Inflammatory macrophage (primary cell): Measurements from ENCODE around the gene LMAN2L.
"Not testable (repeated sequence)": the region's sequence is repeated elsewhere in the genome, so short reads cannot be mapped to it uniquely, and the experiment has no call there.

Source experiments
- DNase-seq, 2 donors: peaks; one replicate each; pipeline ENCODE4 v3.0.0-alpha.2; 2020 to 2022

Gene LMAN2L

GRCh38 chr2:96687266-96687665 lies 52.6 kb downstream of the LMAN2L start:
- DNase-seq = no peak

DNA sequence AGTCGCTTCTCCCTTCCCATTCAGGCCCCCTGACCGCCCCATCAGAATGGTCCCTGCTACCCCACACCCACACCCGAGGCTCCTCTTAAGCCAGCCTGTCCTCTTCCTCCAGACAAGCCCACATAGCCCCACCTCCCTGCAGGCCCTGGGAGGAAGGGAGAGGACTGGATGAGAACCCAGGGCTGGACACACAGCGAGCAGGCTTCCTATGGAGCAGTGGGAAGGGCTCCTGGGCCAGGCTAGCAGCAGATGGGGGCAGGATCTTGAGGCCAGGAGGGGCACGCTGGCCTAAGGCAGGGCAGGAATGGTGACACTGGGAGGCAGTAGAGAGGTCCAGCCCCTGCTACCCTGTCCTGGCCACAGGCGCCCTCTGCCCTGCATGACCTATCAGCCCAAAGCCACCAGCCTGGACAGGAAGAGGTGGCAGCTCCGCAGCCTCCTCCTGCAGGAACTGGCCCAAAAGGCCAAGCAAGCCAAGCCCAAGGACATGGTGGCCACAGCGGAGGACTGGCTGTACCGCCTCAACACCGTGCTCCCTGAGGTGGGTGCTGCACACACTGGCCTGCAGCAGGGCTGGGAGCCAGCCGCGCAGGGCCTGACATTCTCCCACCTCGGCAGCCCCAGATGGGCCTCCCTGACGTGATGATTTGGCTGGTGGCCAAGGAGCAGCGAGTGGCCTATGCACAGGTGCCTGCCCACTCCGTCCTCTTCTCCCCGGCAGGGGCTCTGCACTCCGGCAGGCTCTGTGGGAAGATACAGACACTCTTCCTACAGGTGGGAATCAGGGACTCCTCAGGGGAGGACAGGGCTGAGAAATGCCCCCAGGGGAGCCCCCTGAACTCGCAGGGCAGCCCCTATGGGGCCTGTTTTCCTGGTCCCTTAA lies 54.0 kb downstream of the LMAN2L start:
- DNase-seq = peak in 1 of 2 donors; percentile 2

GRCh38 chr2:96684883-96685576 lies 54.8 kb downstream of the LMAN2L start:
- DNase-seq = no peak

GRCh38 chr2:96683972-96684820 lies 55.7 kb downstream of the LMAN2L start:
- DNase-seq = no peak

DNA sequence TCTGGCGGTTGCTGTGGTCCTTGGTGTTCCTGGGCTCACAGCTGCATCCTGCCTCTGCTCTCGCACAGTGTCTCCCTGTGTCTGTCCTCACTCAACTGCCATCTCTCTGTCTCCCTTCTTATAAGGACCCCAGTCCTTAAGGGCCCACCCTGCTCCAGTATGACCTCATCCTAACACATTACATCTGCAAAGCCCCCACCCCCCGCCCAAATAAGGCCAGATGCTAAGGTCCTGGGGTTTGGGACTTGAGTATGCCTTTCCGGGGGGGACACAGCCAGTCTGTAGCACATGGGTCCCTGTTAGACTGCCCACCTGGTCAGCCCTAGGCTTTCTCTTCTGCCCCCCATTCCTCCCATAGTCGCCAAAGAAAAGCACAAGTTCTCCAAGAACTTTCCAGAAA lies 56.6 kb downstream of the LMAN2L start:
- no peak for DNase-seq

GRCh38 chr2:96681540-96681939 lies 58.3 kb downstream of the LMAN2L start:
- no peak for DNase-seq

DNA sequence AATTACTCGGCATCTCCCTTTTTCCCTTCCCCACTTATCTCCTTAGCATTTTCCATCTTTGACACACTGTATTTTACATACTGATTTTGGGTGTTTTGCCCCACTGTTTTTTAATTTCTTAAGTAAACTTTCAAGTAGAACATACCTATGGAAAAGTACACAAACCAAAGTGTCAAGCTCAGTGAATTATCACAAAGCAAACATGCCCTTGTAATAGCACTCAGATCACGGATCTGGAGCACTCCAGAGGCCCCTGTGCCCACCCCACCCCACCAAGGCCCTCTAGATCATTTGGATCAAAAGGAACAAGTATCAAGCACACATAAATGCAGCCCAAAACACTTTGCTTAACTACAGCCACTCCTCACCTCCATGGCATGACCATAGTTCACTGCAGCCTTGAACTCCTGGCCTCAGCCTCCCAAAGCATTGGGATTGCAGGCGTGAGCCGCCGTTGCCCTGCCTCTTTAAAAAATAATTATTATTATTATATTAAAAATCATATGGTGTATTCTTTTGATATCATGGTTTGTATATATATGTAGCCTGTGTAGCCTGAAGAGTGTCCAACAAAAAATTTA lies 59.2 kb downstream of the LMAN2L start:
- no peak for DNase-seq

DNA sequence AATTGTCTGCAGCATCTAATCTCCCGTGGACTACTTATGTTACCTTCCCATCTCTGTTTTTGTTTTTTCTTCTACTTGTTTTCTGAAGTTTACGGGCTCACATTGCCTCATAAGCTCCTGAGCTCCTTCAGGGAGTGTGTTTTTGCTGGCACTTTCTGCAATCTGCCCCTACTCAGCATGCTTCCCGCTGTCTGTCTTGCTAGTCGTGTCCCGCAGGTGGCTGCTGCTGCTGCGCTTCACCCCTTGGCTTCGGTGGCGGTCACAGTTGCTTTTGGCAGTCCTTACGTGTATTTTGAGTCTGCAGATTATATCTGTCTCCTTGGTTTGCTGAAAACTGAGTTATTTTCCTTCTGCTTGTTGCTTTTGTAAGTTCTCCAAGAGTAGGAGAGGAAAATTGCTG lies 60.0 kb downstream of the LMAN2L start:
- no peak for DNase-seq

GRCh38 chr2:96669539-96670215 lies 70.2 kb downstream of the LMAN2L start:
- no peak for DNase-seq

GRCh38 chr2:96668771-96669170 lies 71.1 kb downstream of the LMAN2L start:
- no peak for DNase-seq

DNA sequence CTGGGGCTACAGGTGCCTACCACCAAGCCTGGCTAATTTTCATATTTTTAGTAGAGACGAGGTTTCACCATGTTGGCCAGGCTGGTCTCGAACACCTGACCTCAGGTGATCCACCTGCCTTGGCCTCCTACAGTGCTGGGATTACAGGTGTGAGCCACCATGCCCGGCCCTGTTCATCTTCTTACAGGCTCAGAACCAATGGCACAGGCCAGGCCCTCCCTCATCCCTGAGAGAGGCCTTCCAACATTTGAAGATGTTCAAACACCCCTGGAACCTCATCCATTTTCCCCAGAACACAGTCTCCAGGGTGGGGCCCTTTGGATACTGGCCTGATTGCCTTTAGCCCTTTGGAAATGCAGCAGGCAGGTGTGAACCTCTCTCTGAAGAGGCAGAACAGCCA lies 74.1 kb downstream of the LMAN2L start:
- DNase-seq = not testable (repeated sequence)

DNA sequence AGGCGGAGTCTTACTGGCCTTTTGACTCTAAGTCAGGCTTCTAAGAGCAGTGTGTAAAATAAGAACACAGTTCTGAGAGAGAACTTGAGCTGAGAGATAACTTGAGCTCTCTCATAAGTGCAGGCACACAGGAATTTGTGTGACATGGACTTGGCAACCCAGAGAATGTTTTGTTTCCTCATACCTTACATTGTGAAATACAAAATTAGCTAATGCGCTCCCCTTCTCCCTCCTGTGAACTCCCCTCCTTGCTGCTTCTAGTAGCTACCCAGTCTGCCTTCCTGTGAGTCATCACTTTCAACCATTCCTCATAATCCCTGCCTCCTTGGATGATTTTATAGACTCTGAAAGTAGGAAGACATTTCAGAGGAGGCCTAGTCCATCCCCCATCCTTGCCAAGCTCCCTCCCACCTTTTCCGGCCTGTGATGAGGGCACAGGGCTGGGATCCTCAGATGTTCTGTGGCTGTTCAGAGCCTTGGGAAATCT lies 74.7 kb downstream of the LMAN2L start:
- DNase-seq = peak; percentile 87 to 97

GRCh38 chr2:96664366-96664925 lies 75.4 kb downstream of the LMAN2L start:
- DNase-seq = peak in 1 of 2 donors; percentile 16

- DNase-seq = no peak
These were observed 76.0 kb downstream of the LMAN2L start for GRCh38 chr2:96663829-96664228.

- DNase-seq = no peak
These were observed 76.7 kb downstream of the LMAN2L start for GRCh38 chr2:96663177-96663576.

DNA sequence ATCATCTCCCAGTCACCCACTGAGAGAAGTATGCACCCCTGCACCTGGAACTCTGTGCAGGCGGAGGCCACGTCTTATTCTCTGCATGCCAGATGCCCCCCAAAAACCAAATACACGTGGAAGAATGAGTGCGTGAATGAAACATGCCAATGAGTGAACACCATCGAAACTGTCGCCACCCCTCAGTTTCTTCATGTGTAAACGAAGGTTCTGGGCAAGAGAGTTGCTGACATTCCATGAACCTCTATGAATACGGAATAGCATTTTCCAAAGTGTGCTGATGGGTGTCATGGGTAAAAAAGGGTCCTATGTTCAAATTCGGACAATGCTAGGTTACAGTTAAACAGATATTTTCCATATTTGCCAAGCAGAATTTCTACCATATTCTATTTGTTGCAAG lies 77.5 kb downstream of the LMAN2L start:
- DNase-seq = no peak

- no peak for DNase-seq
These were observed 78.5 kb downstream of the LMAN2L start for GRCh38 chr2:96661324-96661723.

DNA sequence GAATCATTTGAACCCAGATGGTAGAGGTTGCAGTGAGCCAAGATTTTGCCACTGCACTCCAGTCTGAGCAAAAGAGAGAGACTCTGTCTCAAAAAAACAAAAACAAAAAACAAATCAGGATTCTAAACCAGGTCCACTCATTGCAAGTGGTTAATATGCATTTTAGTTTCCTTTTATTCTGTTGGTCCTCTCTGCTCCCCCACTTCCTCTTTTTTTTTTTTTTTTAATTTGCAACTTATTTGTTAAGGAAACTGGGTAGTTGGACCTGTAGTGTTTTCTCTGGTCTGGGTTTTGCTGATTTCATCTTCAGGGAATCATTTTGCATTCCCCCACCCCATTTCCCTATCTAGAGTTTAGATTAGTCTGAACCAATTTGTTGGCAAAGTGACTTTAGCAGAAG lies 83.3 kb downstream of the LMAN2L start:
- peak; percentile 14 to 59 for DNase-seq
